ENCODE results near the gene FAM168B. TPM values are rescaled to one million over a fixed set of nuclear protein-coding genes. Genes with fewer than 3 reads are reported as not detected.
A peak's percentile ranks its signal among the peaks of the same experiment; 100 is the strongest.

Gene FAM168B
- total RNA-seq, 1 experiment from 2014 or later, result 81.4 TPM

DNA sequence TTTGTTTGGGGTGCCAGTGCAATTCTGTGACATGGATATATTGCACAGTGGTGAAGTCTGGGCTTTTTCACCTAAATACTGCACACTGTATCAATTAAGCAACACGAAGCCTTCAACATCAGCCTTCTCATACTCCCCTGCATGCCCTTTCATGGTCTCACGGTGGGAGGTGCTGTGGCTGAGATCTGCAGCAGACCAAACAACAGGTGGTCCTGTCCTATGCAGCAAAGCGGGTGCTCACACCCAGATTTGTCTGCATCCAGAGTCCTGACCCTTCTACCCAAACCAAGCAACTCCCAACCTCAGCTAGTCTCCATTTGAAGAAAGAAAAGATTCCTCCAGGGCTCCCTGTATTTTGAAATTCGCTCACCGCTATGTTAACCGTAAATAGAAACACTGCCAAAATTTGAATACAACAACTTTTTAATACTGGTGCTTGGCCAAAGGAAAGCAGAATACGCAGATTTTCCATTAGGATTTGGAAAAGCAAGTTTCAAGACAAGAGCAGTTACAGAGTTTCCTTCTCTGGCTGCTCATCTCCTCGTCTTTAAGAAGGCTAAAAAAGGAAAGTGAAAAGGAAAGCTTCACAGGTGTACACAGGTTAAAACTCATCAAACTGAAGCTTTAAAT lies 34.9 kb downstream of the FAM168B start:
- no peak overlapping the region for H2BK20ac ChIP-seq (ENCODE audit: low read depth, low read length, poor library complexity, severe bottlenecking)
- no peak overlapping the region for H3K4me2 ChIP-seq (ENCODE audit: insufficient read depth, insufficient read length, low read length)
- H2BK12ac ChIP-seq (ENCODE audit: insufficient read length, low read depth, low read length), result no peak overlapping the region
- no peaks in the 10 kb centered on the region for H3K23me2 ChIP-seq (ENCODE audit: insufficient read length, low read depth, low read length, poor library complexity, severe bottlenecking)
- no peak overlapping the region for H3K9ac ChIP-seq (ENCODE audit: extremely low read depth, insufficient read length, low read length)
- no peaks in the 10 kb centered on the region for H3K9me3 ChIP-seq (ENCODE audit: control insufficient read depth, low read depth, low read length)
- no peak for DNase-seq
- no peak overlapping the region for H4K8ac ChIP-seq (replicated peaks; ENCODE audit: insufficient read length, low read depth, low read length)
- H4K5ac ChIP-seq (ENCODE audit: insufficient read length, low read depth, low read length), result no peak overlapping the region
- TF ChIP-seq, protein P1, sequence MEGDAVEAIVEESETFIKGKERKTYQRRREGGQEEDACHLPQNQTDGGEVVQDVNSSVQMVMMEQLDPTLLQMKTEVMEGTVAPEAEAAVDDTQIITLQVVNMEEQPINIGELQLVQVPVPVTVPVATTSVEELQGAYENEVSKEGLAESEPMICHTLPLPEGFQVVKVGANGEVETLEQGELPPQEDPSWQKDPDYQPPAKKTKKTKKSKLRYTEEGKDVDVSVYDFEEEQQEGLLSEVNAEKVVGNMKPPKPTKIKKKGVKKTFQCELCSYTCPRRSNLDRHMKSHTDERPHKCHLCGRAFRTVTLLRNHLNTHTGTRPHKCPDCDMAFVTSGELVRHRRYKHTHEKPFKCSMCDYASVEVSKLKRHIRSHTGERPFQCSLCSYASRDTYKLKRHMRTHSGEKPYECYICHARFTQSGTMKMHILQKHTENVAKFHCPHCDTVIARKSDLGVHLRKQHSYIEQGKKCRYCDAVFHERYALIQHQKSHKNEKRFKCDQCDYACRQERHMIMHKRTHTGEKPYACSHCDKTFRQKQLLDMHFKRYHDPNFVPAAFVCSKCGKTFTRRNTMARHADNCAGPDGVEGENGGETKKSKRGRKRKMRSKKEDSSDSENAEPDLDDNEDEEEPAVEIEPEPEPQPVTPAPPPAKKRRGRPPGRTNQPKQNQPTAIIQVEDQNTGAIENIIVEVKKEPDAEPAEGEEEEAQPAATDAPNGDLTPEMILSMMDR (conservative IDR thresholded peaks at IDR 0.05), result no peak
- H2BK5ac ChIP-seq (ENCODE audit: insufficient read length, low read length), result no peak overlapping the region
- H3K27me3 ChIP-seq (ENCODE audit: insufficient read depth, low read length), result no peaks in the 10 kb centered on the region
- H3K18ac ChIP-seq (ENCODE audit: insufficient read length, low read depth, low read length), result no peak overlapping the region
- peaks cover 3% of the 10 kb centered on the region for H4K20me1 ChIP-seq (ENCODE audit: control insufficient read depth, insufficient read depth, insufficient read length)
- no peak overlapping the region for H2AFZ ChIP-seq (ENCODE audit: low read length)
- no peak overlapping the region for H3K14ac ChIP-seq (ENCODE audit: insufficient read depth, low read length)
- H3K56ac ChIP-seq (ENCODE audit: insufficient read length, low read depth, low read length), result no peak overlapping the region
- no peak overlapping the region for H3K27ac ChIP-seq (ENCODE audit: insufficient read length, low read depth, low read length)
- Mint-ChIP-seq H3K27me3 (ENCODE audit: low read depth) (no peaks in the 10 kb centered on the region), H3K4me3 (no peak overlapping the region), H3K36me3 (ENCODE audit: insufficient read depth in 1 of 3, low read depth in 3 of 3) (peaks cover 41 to 82% (median 76%) of the 10 kb centered on the region in 3 experiments; a peak in 6 of 7 replicates), H3K9me3 (no peaks in the 10 kb centered on the region), H3K27ac (peak overlapping the region in 1 of 3 experiments; percentile 47; a peak in 1 of 7 replicates), H3K4me1 (peaks cover 13 to 20% of the 10 kb centered on the region in 2 experiments)
- H3K4ac ChIP-seq (ENCODE audit: low read depth, low read length), result no peak overlapping the region
- no CpG with 5 or more reads among the region's 8 CpGs for WGBS (ENCODE audit: extremely low coverage, insufficient read length, low lambda C conversion rate)
- H4K91ac ChIP-seq (ENCODE audit: insufficient read length, low read depth, low read length), result no peak overlapping the region
- no peaks in the 10 kb centered on the region; the same call in 1 of the 2 replicates for H3K4me1 ChIP-seq (ENCODE audit: insufficient read depth, low read length)
- no peak overlapping the region for H3T11ph ChIP-seq (ENCODE audit: low read length)
- no peak overlapping the region for H2BK15ac ChIP-seq (ENCODE audit: low read depth, low read length)
- peaks cover 33% of the 10 kb centered on the region for H3K79me2 ChIP-seq (ENCODE audit: insufficient read depth, low read length)
- H3K23ac ChIP-seq (ENCODE audit: insufficient read length, low read depth, low read length), result no peak overlapping the region
- H2AK5ac ChIP-seq (ENCODE audit: insufficient read length, low read length), result no peak overlapping the region
- H2BK120ac ChIP-seq (ENCODE audit: low read depth, low read length, poor library complexity, severe bottlenecking), result no peak overlapping the region
- peaks cover 13% of the 10 kb centered on the region for H3K79me1 ChIP-seq (ENCODE audit: insufficient read depth, low read depth, low read length, poor library complexity, severe bottlenecking)

All from H9 (cell line).